Esophagus squamous epithelium (tissue), 4 donors: ENCODE measurements around the gene TMEM72.

Experiments used
- CTCF ChIP-seq, 6 experiments: fragments of 450-650 bp in 4 of 6; fragments of 200-600 bp in 2 of 6; sonication (generic) in 2 of 6; IDR thresholded peaks; one replicate each; pipeline ENCODE4 v1.5.1; 2016 to 2019; ENCODE audit warnings: antibody characterized with exemption in 6 of 6, mild to moderate bottlenecking in 4 of 6, moderate library complexity in 4 of 6
- POLR2A ChIP-seq, 4 donors: fragments of 450-650 bp; IDR thresholded peaks; one replicate each; pipeline ENCODE4 v1.6.1; 2017; ENCODE audit warnings: antibody characterized with exemption in 4 of 4, mild to moderate bottlenecking in 4 of 4, moderate library complexity in 3 of 4

DNA sequence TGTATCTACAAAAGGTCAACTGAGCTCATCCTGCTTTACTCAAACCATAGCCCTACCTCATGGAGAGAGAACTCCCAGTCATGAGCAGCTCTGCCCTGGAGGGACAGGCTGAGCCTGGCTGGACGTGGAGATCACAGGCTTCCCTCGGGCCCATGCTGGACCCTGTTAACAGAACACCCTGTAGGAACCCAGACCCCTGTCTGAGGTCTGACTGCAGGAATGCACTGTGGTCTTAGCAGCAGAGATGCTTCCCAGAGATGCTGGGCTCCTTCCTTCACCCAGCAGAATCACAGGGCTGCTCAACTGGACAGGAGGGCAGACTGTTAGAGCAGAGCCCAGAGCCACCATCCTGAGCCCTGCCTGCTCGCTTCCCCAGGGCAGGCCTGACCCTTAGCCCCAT, 814 bp downstream of the TMEM72 start:
- no peak for TF ChIP-seq CTCF (IDR thresholded peaks at IDR 0.05)
- no peak for TF ChIP-seq POLR2A (IDR thresholded peaks at IDR 0.05)
